ENCODE data around the gene DEPDC7. TPM values are rescaled to one million over a fixed set of nuclear protein-coding genes. Genes with fewer than 3 reads are reported as not detected.

DEPDC7 gene
- total RNA-seq, 1 donor from 2014 or later = 1.7 TPM

DNA sequence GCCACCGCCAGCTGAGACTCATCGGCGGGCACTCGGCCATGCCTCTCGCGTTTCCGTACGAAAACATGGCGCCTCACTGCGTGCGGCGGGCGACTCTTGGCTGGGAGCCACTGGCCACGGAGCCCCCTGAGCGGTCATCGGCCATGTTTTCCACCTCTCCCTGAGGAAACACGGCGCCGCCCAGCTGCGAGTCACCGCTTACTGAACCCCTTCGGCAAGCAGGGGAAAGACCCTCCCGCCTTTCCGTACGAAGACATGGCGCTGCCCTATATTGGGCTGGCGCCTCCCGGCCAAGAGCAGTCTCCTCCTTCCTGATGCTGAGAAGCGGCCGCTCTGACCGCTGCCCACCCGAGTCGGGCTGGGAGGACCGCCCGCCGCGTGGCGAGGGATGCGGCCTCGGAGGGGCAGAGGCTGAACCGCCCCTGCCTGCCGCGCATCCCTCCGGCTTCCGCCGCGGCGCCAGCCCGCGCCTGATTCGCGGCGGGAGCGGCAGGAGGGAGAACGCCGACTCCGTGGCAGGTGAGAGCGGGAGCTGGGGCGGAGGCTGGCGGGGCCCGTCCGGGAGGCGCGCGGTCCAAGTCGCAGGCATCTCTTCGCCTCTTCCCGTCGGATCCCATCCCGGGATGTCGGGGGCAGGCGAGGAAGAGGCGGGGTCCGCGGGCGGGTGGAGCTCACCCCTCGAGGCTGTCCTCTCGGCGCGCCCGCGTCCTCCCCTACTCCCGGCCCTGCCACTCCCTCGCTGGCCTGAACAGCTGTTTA is 23.8 kb downstream of the DEPDC7 start, which contains the start of gene TCP11L1:
TSS of gene TCP11L1 (plus strand) at position 299 of the 759 bp plus-strand sequence. CDS start 4,202 bp downstream, outside the sequence.
- Mint-ChIP-seq H3K36me3 (ENCODE audit: insufficient read depth) (no peaks in the 10 kb centered on the region), H3K9me3 (ENCODE audit: low read depth) (no peaks in the 10 kb centered on the region), H3K27me3 (no peaks in the 10 kb centered on the region), H3K27ac (peak within 1 kb of the TSS; percentile 98), H3K4me1 (ENCODE audit: low read depth) (peaks cover 15% of the 10 kb centered on the region), H3K4me3 (ENCODE audit: low read depth) (peak within 1 kb of the TSS; percentile 91)
- TF ChIP-seq, protein P1, sequence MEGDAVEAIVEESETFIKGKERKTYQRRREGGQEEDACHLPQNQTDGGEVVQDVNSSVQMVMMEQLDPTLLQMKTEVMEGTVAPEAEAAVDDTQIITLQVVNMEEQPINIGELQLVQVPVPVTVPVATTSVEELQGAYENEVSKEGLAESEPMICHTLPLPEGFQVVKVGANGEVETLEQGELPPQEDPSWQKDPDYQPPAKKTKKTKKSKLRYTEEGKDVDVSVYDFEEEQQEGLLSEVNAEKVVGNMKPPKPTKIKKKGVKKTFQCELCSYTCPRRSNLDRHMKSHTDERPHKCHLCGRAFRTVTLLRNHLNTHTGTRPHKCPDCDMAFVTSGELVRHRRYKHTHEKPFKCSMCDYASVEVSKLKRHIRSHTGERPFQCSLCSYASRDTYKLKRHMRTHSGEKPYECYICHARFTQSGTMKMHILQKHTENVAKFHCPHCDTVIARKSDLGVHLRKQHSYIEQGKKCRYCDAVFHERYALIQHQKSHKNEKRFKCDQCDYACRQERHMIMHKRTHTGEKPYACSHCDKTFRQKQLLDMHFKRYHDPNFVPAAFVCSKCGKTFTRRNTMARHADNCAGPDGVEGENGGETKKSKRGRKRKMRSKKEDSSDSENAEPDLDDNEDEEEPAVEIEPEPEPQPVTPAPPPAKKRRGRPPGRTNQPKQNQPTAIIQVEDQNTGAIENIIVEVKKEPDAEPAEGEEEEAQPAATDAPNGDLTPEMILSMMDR (IDR thresholded peaks at IDR 0.05; ENCODE audit: unreplicated experiment) = no peak
- peak; percentile 76 for DNase-seq (ENCODE audit: low spot score, unreplicated experiment)

DNA sequence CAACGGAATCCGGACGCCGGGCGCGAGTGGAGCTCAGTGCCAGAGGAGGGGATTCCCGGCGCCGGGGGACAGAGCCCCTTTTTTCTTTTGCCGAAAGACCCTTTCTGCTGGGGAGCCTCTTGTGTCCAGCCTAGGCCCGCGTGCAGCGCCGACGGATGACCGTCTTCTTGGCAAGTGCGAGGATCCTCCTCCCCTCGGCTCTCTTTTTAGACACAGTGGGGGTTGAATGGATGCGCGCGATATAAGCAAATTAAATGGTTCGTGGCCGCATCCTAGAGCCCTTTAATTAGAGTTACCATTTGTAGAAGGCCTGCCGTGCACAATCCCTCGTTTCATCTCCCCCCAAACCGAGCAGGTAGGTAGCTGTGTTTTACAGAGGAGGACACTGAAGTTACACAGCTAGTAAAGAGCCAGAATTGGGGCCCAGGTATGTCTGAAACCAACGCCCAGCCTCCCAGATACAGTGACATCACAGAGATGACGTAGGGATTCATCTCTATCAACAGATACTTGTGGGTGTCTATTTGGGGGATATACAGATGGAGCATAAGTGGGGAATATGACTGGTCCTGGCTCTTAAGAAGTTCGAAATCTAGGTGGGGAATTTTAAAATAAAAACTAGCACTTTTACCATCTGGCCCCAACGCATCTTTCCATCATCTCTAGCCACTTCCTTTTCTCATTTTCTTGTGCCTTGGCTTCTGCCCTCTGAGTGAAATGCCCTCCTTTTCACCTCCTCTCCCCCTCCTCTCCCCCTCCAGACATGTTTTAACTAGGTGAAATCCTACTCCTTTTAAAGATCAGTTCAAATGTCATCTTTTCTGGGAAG is 24.6 kb downstream of the DEPDC7 start:
- Mint-ChIP-seq H3K27ac (peak overlapping the region; percentile 88), H3K4me1 (ENCODE audit: low read depth) (peaks cover 10% of the 10 kb centered on the region), H3K36me3 (ENCODE audit: insufficient read depth) (peaks cover 2% of the 10 kb centered on the region), H3K9me3 (ENCODE audit: low read depth) (no peaks in the 10 kb centered on the region), H3K4me3 (ENCODE audit: low read depth) (peak overlapping the region; percentile 91), H3K27me3 (no peaks in the 10 kb centered on the region)
- DNase-seq (ENCODE audit: low spot score, unreplicated experiment) = no peak
- TF ChIP-seq, protein P1 (IDR thresholded peaks at IDR 0.05; ENCODE audit: unreplicated experiment) = no peak

DNA sequence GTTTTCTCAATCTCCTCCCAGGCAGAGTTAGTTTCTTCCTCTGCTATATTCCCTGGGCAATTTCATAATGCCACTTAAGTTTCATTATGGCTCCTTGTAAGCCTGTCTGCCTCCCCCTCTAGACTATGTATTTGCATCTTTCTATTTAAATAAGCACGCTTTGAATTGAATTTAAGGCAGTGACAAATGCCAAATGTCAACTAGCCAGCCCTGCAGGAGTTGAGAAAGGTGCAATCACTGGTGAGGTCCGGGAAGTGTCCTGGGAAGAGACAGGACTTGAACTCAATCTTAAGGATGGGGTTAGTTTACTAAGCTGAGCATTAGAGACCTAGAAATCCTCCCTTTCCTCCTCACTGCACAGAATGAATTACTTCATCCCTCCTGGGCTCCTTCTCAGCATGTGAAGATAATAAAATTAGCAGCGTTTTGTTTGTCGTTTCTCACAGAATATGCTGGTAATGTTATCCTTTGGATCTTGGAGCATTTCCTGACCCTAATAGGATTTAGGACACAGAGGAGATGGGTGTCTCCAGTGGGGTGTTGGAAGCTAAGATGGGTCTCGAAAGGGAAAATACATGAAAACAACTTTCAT is 25.3 kb downstream of the DEPDC7 start:
- no peak for DNase-seq (ENCODE audit: low spot score, unreplicated experiment)
- TF ChIP-seq, protein P1 (IDR thresholded peaks at IDR 0.05; ENCODE audit: unreplicated experiment) = no peak
- Mint-ChIP-seq H3K4me1 (ENCODE audit: low read depth) (peaks cover 7% of the 10 kb centered on the region), H3K9me3 (ENCODE audit: low read depth) (peaks cover 3% of the 10 kb centered on the region), H3K4me3 (ENCODE audit: low read depth) (peak overlapping the region; percentile 91), H3K36me3 (ENCODE audit: insufficient read depth) (peaks cover 7% of the 10 kb centered on the region), H3K27me3 (no peaks in the 10 kb centered on the region), H3K27ac (peak overlapping the region; percentile 88)

DNA sequence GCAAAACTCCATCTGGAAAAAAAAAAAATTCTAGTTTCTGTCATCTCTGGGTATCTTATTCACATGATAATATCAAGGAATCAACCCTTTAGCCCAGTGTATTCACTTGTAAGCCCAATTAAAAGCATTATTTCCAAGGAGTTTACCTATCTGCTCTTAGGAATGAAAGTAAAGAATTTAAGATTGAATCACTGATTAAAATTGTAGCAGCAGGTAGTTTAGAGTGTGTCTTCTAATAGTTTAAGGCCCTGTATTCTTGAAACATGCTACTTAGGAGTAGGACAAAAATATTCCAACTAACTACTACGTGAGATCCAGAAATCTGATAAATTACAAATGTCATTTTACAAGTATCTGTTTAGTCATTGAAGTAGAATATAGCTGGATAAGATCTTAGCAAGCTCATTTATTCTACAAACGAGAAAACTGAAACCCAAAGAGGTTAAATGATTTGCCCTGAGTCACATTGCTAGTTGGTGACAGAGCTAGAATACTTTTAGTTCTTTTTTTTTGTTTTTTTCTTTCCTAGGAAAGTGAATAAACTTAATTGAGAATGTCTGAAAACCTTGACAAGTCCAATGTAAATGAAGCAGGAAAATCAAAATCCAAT is 27.6 kb downstream of the DEPDC7 start:
- peaks cover 21% of the 10 kb centered on the region for H3K36me3 Mint-ChIP-seq (ENCODE audit: insufficient read depth)
- TF ChIP-seq, protein P1 (IDR thresholded peaks at IDR 0.05; ENCODE audit: unreplicated experiment) = no peak
- H3K9me3 Mint-ChIP-seq (ENCODE audit: low read depth) = peaks cover 3% of the 10 kb centered on the region
- H3K4me1 Mint-ChIP-seq (ENCODE audit: low read depth) = peaks cover 7% of the 10 kb centered on the region
- no peak overlapping the region for H3K27ac Mint-ChIP-seq
- no peak for DNase-seq (ENCODE audit: low spot score, unreplicated experiment)
- H3K27me3 Mint-ChIP-seq = no peaks in the 10 kb centered on the region
- no peak overlapping the region for H3K4me3 Mint-ChIP-seq (ENCODE audit: low read depth)

Measured in progenitor cell of endocrine pancreas (in vitro differentiated cells).